AG20443 (cell line): ENCODE data around the gene ZBTB4.

Experiments used
- DNase-seq: peaks from one replicate; pipeline ENCODE4 v3.0.0; 2012; ENCODE audit warnings: low spot score, mixed read lengths

The ZBTB4 gene, protein sequence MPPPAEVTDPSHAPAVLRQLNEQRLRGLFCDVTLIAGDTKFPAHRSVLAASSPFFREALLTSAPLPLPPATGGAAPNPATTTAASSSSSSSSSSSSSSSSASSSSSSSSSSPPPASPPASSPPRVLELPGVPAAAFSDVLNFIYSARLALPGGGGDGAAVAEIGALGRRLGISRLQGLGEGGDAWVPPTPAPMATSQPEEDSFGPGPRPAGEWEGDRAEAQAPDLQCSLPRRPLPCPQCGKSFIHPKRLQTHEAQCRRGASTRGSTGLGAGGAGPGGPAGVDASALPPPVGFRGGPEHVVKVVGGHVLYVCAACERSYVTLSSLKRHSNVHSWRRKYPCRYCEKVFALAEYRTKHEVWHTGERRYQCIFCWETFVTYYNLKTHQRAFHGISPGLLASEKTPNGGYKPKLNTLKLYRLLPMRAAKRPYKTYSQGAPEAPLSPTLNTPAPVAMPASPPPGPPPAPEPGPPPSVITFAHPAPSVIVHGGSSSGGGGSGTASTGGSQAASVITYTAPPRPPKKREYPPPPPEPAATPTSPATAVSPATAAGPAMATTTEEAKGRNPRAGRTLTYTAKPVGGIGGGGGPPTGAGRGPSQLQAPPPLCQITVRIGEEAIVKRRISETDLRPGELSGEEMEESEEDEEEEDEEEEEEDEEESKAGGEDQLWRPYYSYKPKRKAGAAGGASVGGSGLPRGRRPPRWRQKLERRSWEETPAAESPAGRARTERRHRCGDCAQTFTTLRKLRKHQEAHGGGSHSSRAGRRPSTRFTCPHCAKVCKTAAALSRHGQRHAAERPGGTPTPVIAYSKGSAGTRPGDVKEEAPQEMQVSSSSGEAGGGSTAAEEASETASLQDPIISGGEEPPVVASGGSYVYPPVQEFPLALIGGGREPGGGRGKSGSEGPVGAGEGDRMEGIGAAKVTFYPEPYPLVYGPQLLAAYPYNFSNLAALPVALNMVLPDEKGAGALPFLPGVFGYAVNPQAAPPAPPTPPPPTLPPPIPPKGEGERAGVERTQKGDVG

DNA sequence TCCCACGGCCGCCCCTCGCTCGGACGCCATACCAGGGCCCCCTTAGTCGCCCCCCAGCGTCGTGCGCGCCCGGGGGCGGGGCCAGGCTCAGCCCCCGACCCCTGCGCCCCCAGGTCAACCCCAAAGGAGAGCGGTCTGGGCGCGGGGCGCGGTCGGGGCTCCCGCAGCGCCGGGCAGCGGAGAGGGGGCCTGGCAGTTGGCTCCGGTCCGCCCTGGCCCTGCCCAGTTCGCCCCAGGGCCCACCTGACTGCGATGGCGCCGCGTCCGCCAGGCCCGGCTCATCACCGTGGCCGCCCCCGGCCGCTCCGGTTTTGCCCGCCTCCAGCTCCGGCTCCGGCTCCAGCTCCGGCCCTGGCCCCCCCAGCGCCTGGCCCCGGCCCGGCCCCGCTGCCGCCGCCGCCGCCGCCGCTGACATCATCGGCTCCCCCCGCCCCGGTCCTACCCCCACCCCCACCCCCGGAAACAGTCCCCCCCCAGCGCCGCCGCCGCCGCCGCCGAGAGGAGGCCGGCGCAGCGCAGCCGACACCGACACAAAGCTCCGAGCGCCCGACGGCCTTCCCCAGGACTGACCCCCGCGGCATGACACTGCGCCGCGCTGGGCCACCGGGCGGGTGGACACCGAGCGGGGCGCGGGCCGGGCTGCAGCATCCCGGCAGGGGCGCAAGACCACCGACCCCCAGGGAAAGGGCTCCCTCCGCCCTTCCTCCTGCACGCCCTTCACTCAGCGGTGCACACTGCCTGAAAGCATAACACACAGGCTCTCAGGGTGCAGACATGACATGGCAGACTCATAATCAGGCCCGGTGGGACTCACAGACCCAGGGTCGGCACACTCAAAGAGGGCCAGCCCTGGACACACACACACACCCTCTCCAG, at the start of gene ZBTB4:
Gene ZBTB4 (minus strand): TSS at position 419 of the 876 bp plus-strand sequence. CDS start 12,830 bp downstream, outside the sequence.
- peak; percentile 84 for DNase-seq

DNA sequence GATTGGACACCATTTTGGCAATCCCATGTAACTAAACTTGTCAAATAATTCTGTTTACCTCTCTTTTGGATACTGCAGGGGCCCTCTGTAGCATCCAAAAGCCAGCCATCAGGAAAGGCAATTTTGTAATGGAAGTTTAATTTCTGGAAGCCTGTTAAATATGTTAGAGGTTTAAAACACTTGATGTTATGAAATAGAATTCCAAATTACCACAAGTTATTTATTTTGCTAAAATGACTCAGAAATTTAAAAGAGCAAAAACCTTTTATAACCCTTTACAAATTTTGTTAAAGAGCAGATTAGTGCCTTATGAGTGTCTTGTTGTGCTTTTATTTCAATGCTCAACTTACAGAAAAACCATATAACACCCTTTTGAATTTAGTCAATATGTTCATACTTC, 49.4 kb upstream of the ZBTB4 start:
- DNase-seq: no peak

DNA sequence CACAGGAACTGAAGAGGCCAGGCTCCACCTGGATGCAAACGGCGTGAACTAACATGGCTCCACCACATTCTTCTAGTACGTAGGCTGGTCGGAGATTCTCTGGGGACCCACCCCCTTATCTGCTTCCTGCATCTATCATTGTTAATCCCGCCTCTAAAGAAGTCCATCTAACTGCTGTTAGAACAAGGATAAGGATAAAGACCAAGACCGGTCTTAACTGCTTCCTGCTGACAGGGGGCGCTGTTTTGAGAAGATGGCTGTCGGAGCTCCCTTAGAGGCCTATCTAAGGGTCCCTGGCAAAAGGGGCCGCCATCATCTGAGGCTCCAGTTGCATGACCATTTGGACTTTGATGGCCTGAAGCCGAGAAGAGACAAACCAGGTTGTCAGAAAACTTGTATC, 43.6 kb upstream of the ZBTB4 start:
- DNase-seq: no peak

DNA sequence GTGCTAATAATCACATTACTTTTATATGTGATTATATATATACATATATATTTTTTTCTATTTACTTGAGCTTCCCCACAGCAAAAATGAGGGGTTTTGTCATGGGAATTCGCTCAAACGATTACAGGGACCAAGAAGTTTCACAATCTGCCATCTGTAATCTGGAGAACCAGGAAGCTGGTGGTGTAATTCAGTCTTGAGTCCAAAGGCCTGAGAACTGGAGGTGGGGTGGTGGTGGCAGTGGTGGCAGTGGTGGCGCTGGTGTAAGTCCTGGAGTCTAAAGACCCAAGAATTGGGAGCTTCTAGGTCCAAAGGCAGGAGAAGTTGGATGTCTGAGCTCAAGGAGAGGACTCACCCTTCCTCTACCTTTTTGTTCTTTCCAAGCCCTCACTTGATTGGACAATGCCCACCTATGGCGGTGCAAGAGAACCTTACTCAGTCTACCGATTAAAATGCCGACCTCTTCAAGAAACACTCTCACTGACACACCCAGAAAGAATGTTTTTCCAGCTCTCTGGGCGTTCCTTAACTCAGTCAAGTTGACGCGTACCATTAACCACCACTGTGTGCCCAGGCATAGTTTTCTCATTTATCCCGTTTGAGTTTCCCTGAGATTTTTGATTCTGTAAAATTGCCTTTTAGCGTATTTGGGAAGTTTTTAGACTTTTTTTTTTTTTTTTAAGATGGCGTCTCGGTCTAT, 36.6 kb upstream of the ZBTB4 start:
- DNase-seq: no peak

DNA sequence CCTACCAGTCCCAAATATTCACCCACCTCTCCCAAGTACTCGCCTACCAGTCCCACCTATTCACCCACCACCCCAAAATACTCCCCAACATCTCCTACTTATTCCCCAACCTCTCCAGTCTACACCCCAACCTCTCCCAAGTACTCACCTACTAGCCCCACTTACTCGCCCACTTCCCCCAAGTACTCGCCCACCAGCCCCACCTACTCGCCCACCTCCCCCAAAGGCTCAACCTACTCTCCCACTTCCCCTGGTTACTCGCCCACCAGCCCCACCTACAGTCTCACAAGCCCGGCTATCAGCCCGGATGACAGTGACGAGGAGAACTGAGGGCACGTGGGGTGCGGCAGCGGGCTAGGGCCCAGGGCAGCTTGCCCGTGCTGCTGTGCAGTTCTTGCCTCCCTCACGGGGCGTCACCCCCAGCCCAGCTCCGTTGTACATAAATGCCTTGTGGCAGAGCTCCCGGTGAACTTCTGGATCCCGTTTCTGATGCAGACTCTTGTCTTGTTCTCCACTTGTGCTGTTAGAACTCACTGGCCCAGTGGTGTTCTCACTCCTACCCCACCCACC, 34.5 kb upstream of the ZBTB4 start:
- DNase-seq: no peak

DNA sequence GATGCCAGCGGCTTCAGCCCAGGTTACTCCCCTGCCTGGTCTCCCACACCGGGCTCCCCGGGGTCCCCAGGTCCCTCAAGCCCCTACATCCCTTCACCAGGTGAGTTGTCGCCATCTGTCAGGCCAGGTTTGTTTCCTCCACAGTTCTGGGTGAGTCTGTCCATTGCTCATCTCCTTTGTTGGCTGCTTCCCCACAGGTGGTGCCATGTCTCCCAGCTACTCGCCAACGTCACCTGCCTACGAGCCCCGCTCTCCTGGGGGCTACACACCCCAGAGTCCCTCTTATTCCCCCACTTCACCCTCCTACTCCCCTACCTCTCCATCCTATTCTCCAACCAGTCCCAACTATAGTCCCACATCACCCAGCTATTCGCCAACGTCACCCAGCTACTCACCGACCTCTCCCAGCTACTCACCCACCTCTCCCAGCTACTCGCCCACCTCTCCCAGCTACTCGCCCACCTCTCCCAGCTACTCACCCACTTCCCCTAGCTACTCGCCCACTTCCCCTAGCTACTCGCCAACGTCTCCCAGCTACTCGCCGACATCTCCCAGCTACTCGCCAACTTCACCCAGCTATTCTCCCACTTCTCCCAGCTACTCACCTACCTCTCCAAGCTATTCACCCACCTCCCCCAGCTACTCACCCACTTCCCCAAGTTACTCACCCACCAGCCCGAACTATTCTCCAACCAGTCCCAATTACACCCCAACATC, 33.6 kb upstream of the ZBTB4 start:
- DNase-seq: no peak

DNA sequence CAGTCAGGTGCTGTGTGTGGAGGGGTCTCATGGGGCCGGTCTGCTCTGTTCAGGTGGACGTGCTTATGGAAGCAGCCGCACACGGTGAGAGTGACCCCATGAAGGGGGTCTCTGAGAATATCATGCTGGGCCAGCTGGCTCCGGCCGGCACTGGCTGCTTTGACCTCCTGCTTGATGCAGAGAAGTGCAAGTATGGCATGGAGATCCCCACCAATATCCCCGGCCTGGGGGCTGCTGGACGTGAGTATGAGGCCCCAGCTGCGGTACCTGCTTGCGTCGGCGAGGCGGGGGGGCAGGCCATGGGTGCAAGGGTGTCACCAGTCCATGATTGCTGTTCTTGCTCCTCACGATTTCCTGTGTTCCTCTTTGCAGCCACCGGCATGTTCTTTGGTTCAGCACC, 32.7 kb upstream of the ZBTB4 start:
- no peak for DNase-seq

DNA sequence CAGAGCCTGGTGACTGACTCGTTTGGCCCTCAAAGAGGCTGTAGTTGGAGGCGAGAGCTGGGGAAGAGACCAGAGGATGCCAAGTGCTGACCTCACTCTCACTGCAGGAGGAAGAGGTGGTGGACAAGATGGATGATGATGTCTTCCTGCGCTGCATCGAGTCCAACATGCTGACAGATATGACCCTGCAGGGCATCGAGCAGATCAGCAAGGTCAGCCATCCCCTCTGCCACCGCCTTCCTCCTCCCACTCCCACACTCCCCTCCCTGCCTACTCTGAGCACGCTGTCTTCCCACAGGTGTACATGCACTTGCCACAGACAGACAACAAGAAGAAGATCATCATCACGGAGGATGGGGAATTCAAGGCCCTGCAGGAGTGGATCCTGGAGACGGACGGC, 31.7 kb upstream of the ZBTB4 start:
- DNase-seq: no peak

DNA sequence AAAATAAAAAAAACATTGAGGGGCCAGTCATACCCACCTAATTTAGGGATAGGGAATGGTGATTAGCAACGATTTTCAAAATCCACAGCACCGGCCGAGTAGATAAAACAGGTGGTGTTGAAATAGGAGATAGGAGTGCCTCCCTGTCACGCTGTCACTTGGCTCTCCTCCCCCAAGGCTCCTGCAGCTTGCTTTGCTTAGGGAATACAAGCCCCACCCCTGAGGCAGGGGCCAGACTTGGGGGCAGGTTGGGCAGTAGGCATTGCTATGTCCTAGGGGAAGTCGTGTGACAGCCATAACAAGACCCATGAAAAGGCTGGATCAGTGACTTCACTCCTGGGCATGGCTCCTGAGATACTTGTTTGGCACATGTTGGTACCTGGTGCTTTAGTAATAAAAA, 30.5 kb upstream of the ZBTB4 start:
- DNase-seq: no peak

DNA sequence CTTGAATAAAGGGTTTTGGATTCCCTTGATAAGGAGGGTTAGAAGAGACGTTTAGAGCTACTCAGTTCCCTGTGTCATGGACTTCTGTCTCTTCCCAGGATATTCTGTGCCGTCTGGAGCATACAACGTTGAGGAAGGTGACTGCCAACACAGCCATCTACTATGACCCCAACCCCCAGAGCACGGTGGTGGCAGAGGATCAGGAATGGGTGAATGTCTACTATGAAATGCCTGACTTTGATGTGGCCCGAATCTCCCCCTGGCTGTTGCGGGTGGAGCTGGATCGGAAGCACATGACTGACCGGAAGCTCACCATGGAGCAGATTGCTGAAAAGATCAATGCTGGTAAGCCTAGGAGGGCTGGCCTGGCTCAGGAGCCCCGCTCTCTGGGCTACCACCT, 29.4 kb upstream of the ZBTB4 start:
- DNase-seq: no peak

DNA sequence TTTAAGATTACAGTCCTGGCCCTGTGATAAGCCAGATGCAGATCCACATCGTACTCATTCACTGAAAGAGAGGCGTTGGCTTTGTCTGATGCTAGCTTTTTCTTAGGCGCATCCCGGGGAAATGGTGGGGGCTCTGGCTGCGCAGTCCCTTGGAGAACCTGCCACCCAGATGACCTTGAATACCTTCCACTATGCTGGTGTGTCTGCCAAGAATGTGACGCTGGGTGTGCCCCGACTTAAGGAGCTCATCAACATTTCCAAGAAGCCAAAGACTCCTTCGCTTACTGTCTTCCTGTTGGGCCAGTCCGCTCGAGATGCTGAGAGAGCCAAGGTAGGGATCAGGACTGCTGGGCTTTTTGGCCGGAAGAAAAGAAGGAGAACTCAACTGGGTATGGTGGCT, 28.7 kb upstream of the ZBTB4 start:
- DNase-seq: no peak

DNA sequence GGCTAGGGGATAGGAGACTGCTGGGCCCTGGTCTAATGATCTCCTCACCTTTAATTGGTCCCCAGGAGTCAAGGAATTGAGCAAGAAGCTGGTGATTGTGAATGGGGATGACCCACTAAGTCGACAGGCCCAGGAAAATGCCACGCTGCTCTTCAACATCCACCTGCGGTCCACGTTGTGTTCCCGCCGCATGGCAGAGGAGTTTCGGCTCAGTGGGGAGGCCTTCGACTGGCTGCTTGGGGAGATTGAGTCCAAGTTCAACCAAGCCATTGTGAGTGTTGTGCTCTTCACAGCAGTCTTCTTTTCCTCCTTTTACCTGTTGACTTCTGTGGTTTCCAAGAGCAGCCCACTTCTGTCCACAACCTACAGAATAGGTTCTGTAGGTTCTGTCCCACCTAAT, 24.1 kb upstream of the ZBTB4 start:
- no peak for DNase-seq

DNA sequence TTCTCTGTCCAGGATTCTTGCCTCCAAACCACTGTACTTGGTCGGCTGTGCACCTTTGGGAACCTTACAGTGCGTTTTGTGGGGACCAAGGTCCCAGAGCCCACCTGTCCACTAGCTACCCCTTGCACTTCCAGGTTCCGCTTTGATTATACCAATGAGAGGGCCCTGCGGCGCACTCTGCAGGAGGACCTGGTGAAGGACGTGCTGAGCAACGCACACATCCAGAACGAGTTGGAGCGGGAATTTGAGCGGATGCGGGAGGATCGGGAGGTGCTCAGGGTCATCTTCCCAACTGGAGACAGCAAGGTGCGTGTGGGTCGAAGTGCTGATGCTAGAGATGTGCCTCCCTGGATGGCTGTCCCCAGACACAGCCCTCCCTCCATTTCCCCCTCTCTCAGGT, 23.6 kb upstream of the ZBTB4 start:
- no peak for DNase-seq

DNA sequence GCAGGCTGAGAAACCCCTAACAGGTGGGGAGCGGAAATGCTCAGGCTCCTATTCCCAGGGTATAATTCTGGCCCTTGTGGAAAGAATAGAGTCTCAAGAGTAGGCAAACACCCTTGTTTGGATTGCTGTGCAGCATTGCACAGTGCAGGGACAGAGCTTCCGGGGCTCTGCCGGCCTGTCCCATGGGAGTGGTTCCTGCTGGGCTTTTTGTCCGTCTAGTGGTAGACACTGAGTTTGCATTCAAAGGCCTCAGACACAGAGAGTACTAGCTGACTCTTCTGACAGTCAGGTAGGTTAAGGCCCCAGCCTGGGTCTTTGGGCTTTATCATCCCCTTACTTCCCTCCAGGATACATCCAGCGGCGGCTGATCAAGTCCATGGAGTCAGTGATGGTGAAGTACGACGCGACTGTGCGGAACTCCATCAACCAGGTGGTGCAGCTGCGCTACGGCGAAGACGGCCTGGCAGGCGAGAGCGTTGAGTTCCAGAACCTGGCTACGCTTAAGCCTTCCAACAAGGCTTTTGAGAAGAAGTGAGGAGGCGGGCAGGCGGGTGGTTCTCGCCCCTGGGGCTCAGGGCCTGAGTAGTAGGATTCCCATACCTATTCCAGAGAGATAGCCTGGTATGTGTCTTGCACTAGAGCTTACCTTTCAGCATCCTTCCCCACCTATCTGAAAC, 22.9 kb upstream of the ZBTB4 start:
- DNase-seq: no peak

DNA sequence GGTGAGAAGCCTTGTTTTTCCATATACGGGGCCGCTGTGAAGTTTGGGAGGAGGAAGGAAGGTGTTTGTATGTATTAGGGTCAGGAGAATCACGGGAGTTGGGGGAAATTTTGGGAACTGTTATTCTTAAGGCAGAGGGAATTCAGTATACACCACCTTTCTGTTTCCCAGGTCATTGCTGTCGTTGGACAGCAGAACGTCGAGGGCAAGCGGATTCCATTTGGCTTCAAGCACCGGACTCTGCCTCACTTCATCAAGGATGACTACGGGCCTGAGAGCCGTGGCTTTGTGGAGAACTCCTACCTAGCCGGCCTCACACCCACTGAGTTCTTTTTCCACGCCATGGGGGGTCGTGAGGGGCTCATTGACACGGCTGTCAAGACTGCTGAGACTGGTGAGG, 22.3 kb upstream of the ZBTB4 start:
- no peak for DNase-seq

DNA sequence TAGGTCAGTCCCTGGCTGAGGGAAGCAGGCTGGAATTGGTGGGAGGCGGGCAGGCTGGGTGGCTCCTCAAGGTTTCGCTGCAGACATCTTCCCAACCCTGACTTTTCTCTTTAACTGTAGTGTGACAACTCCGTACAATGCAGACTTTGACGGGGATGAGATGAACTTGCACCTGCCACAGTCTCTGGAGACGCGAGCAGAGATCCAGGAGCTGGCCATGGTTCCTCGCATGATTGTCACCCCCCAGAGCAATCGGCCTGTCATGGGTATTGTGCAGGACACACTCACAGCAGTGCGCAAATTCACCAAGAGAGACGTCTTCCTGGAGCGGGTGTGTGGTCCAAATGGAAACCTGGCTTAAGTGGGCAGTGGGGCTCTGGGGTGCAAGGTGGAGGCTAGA, 19.7 kb upstream of the ZBTB4 start:
- DNase-seq: no peak

DNA sequence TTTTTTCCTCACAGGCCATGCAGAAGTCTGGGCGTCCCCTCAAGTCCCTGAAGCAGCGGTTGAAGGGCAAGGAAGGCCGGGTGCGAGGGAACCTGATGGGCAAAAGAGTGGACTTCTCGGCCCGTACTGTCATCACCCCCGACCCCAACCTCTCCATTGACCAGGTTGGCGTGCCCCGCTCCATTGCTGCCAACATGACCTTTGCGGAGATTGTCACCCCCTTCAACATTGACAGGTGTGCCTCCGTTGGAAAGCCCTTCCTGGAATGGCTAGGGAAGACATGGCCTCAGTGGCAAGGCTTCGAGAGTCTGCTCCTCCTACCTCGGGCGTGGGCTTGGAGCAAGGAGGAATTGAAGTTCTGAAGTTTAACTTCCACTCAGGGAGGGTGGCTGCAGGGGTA, 18.2 kb upstream of the ZBTB4 start:
- DNase-seq: no peak

DNA sequence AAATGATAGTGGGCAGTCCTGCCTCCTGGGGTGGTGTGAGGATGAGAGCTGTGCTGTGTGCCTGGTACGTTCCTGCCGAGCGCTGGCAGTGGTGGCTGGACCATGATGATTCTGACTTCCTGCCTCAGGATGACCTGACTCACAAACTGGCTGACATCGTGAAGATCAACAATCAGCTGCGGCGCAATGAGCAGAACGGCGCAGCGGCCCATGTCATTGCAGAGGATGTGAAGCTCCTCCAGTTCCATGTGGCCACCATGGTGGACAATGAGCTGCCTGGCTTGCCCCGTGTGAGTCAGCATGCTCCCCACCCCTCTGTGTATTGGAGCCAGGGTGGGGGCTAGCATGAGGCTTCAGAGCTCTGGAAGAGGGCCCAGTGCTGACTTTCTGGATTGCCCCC, 17.8 kb upstream of the ZBTB4 start:
- DNase-seq: no peak

DNA sequence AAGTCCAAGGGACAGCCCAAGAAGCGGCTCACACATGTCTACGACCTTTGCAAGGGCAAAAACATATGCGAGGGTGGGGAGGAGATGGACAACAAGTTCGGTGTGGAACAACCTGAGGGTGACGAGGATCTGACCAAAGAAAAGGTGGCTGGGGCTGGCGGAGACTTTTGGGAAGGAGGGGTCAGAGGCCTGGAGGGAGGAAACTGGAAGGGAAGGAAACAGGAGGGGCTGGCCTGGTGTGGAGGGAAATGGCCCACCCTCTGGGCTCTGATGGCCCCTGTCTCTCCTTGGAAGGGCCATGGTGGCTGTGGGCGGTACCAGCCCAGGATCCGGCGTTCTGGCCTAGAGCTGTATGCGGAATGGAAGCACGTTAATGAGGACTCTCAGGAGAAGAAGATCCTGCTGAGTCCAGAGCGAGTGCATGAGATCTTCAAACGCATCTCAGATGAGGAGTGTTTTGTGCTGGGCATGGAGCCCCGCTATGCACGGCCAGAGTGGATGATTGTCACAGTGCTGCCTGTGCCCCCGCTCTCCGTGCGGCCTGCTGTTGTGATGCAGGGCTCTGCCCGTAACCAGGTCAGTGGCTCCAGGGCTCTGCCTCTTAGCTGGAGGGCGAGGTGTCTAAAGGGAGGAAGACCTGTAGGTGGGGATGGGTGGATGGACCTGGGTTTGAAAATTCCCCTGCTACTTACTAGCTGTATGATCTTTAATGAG, 17.2 kb upstream of the ZBTB4 start:
- DNase-seq: no peak
